NCI-H510A (cell line): ENCODE measurements around the gene PRKACG.
A peak's percentile ranks its signal among the peaks of the same experiment; 100 is the strongest.
"Not testable (repeated sequence)": the region's sequence is repeated elsewhere in the genome, so short reads cannot be mapped to it uniquely, and the experiment has no call there.

Experiments used
- DNase-seq: peaks from one replicate; lab custom pipeline; 2025; lab: John Stamatoyannopoulos, UW

Gene PRKACG

GRCh38 chr9:69027355-69028097 lies 13.6 kb upstream of the PRKACG start:
- no peak for DNase-seq

GRCh38 chr9:69023650-69024049 lies 9.7 kb upstream of the PRKACG start:
- DNase-seq, result no peak

- DNase-seq, result no peak
Observed at GRCh38 chr9:69020301-69021145, 6.6 kb upstream of the PRKACG start.

- no peak for DNase-seq
Observed at GRCh38 chr9:69019808-69020207, 5.9 kb upstream of the PRKACG start.

GRCh38 chr9:69018737-69019136 lies 4.8 kb upstream of the PRKACG start:
- DNase-seq, result no peak

DNA sequence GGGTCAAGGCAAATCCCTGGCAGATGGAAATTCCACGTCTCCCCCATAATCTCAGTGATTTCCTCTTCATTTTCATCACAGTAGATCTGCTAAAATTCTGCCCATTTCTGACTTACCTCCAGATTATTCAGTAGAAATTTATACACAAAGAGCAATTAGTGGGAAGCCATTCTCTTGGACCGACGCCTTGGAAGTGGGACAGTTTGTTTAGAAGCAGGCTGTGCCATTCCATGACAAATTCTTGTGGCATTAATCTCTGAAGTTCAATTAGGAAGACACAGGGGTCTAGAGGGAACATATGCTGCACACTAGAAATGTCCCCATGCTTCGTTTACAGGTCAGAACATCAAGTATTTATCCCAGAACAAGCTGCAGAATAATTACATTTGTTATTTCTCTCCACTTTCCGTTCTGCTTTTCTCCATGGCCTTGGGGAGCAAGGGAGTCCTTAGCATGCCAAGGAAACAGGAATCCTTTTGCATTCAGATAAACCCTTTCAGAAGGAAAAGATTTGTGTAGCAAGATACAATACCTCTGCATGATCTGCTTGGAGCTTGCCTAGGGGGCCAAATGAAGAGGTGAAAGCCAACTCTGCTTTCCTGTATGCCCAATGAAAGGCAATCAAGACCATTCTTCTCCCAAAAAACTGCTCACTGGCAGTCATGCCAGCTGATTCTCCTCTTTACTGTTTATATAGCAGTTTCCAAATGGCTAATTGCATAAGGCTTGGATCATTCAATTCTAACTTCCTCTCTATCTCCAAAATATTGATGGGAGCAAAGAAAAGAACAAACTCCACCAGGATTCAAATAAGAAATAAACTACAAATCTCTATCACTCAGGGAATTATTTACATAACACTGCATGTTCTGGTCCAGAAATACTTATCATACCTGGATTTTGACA lies 2.5 kb upstream of the PRKACG start:
- no peak for DNase-seq

DNA sequence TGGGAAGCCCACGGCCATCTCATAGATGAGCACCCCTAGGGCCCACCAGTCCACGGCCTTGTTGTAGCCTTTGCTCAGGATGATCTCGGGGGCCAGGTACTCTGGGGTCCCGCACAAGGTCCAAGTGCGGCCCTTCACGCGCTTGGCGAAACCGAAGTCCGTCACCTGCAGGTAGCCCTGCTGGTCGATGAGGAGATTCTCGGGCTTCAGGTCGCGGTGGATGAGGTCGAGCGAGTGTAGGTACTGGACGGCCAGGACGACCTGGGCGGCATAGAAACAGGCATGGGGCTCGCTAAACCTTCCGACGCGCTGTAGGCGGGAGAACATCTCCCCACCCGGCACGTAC lies 558 bp downstream of the PRKACG start:
- no peak for DNase-seq

GRCh38 chr9:69012696-69013381 lies 1.1 kb downstream of the PRKACG start:
- no peak for DNase-seq

DNA sequence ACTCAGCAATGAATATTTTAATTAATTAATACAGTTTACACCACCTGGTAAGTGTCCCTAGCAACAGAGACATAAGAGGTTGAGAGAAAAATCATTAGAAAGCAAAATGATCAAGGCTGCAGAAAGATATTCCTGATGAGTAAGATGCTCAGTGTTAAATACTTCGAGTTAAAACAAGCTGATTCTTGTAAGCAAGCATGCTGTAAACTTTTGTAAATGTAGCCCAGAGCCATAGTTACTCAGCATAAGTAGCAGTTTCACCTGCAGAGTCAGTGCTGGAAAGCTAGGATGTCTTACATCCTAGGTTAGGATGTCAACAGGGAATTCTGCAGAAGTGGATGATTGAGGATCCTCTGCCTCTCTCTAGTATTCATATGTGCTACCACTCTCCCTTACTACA lies 4.2 kb downstream of the PRKACG start:
- no peak for DNase-seq

GRCh38 chr9:69004836-69005235 lies 9.1 kb downstream of the PRKACG start:
- DNase-seq, result no peak

- DNase-seq, result no peak
Observed at GRCh38 chr9:69003051-69003450, 10.9 kb downstream of the PRKACG start.

DNA sequence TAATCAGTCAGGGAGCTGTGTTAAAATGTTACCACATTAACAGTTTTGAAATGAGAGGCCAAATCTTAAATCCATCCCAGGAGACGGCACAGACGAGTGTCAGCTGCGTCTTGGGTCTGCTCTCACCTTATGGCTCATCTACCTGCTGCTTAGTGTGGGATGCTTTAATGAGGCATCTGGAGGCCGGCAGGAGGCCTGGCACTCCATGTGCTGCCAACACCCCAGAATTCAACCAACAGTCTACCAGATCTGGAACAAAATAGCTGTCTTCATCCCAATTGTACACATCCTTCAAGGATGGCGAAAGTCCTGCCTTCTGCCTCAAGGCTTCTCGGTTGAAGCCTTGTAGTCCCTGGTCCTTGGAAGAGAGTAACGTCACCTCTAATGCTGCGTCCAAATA lies 12.0 kb downstream of the PRKACG start:
- DNase-seq, result no peak

DNA sequence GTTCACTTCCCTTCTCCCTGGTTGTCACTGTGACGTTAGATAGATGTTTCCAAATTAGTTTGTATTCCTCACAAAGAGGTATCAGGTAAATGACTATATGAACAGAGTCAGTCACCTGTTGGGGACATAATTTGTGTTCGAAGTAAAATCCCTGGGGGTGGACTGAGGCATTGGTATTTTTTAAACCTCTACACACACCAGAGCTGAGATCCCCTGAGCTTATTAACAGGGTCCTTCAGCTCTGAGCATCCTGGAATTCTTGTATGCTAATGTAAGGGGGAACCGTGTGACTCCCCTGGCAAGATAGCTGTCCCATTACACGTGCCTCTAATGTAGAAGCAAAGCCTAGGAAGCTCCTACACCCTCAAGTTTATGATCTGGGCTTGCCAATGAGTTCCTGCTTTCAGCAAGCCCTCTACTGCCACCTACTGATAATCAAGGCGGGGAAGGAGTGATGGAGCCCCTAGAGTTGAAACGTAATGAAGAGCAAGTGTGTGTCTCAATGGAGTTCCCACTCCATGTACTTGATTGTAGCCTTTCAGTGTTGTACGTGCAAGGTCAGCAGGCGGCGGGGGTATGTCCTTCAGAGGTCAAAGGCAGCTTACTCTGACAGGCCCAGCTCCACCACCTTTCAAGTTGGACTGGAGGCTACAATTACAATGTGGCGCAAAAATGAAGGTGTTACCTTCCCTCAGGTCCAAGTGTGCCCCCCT lies 14.4 kb downstream of the PRKACG start:
- peak; percentile 3 for DNase-seq

- no peak for DNase-seq
Observed at GRCh38 chr9:68998812-68999211, 15.1 kb downstream of the PRKACG start.

DNA sequence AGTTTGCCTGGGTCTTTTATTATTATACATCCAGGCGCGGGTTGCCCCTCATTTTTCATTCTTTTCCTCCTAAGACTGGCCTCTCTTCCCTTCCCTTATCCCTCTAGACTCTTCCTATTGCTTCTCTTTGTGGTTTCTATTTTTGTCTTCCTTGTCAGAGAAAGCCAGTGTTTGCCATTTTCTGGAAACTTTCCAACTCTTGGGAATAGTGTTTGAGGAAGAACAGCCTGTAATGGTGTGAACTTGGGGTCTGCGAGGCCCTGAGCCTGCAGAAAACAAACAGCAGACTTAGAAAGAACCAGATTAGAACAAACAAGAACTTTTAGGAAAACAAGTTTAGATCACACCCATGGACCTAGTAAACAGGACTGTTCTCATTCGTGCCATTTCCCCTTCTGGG lies 15.5 kb downstream of the PRKACG start:
- no peak for DNase-seq

DNA sequence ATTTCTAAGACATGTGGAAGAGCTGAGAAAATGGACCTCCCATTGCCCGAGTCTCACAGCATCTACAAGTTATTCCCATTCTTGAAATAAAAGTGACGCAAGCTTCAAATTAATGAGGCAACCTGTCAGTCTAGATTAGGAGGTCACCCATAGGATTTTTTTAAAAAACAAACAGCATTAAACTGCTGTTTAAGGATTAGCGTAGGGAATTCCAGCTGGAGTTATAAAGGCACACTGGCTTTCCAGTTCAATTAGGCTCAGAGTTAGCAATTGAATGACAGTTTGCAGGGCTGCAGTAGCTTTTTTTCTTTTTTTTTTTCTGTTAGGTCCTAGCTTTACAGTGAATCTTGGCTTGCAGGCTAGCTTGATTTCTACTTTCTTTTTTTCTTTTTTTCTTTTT lies 16.2 kb downstream of the PRKACG start:
- no peak for DNase-seq

GRCh38 chr9:68996462-68996861 lies 17.5 kb downstream of the PRKACG start:
- DNase-seq, result no peak

GRCh38 chr9:68995776-68996175 lies 18.1 kb downstream of the PRKACG start:
- DNase-seq, result no peak

DNA sequence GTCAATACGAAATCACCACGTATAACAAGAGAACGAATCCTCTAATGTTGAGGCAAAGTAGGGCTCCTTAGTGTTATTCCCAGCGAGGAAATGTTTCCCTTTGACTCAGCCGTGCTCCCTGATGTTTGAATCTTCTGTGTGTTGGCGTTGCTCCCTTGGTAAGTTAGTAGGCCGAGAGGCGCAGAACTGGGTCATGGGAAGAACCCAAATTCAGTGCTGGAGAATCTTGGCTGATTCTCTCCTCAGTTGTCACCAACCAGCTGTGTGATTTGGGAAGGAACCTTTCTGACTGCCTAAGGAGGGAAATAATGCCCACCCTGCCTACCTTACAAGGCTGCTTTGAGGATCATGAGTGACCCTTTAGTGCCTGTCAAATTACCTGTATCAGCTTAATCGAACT lies 22.5 kb downstream of the PRKACG start:
- DNase-seq, result no peak

GRCh38 chr9:68986949-68987348 lies 27.0 kb downstream of the PRKACG start:
- not testable (repeated sequence) for DNase-seq
